ENCODE measurements around the gene PIGU. TPM values are rescaled to one million over a fixed set of nuclear protein-coding genes. Genes with fewer than 3 reads are reported as not detected.
A peak's percentile ranks its signal among the peaks of the same experiment; 100 is the strongest.

PIGU gene
- total RNA-seq, 1 experiment from 2014 or later = 32.8 TPM

- H3K14ac ChIP-seq (ENCODE audit: insufficient read depth, low read length) = no peak overlapping the region
- no peak overlapping the region for H2BK5ac ChIP-seq (ENCODE audit: insufficient read length, low read length)
- H3K18ac ChIP-seq (ENCODE audit: insufficient read length, low read depth, low read length) = no peak overlapping the region
- no peaks in the 10 kb centered on the region for H3K4me1 ChIP-seq (ENCODE audit: insufficient read depth, low read length)
- peaks cover 6% of the 10 kb centered on the region; the same call in 1 of the 2 replicates for H3K27me3 ChIP-seq (ENCODE audit: insufficient read depth, low read length)
- peaks cover 10% of the 10 kb centered on the region for H3K23me2 ChIP-seq (ENCODE audit: insufficient read length, low read depth, low read length, poor library complexity, severe bottlenecking)
- no peaks in the 10 kb centered on the region for H3K36me3 Mint-ChIP-seq (ENCODE audit: insufficient read depth in 1 of 3, low read depth in 3 of 3)
- TF ChIP-seq, protein P1, sequence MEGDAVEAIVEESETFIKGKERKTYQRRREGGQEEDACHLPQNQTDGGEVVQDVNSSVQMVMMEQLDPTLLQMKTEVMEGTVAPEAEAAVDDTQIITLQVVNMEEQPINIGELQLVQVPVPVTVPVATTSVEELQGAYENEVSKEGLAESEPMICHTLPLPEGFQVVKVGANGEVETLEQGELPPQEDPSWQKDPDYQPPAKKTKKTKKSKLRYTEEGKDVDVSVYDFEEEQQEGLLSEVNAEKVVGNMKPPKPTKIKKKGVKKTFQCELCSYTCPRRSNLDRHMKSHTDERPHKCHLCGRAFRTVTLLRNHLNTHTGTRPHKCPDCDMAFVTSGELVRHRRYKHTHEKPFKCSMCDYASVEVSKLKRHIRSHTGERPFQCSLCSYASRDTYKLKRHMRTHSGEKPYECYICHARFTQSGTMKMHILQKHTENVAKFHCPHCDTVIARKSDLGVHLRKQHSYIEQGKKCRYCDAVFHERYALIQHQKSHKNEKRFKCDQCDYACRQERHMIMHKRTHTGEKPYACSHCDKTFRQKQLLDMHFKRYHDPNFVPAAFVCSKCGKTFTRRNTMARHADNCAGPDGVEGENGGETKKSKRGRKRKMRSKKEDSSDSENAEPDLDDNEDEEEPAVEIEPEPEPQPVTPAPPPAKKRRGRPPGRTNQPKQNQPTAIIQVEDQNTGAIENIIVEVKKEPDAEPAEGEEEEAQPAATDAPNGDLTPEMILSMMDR (conservative IDR thresholded peaks at IDR 0.05) = no peak
- no peak overlapping the region for H2AFZ ChIP-seq (ENCODE audit: low read length)
- no peaks in the 10 kb centered on the region for H3K79me2 ChIP-seq (ENCODE audit: insufficient read depth, low read length)
- no peak overlapping the region; a peak in 1 of 7 replicates for H3K27ac Mint-ChIP-seq
- H2BK15ac ChIP-seq (ENCODE audit: low read depth, low read length) = no peak overlapping the region
- H4K91ac ChIP-seq (ENCODE audit: insufficient read length, low read depth, low read length) = no peak overlapping the region
- no peaks in the 10 kb centered on the region for H3K79me1 ChIP-seq (ENCODE audit: insufficient read depth, low read depth, low read length, poor library complexity, severe bottlenecking)
- H3K4me2 ChIP-seq (ENCODE audit: insufficient read depth, insufficient read length, low read length) = peak overlapping the region; percentile 75
- peak overlapping the region; percentile 91 to 97 for H3K4me3 Mint-ChIP-seq
- H3K27me3 Mint-ChIP-seq (ENCODE audit: low read depth) = peaks cover 49% of the 10 kb centered on the region
- no peak overlapping the region for H3T11ph ChIP-seq (ENCODE audit: low read length)
- no peaks in the 10 kb centered on the region for H3K9me3 ChIP-seq (ENCODE audit: control insufficient read depth, low read depth, low read length)
- no peaks in the 10 kb centered on the region for H3K9me3 Mint-ChIP-seq
- H4K20me1 ChIP-seq (ENCODE audit: control insufficient read depth, insufficient read depth, insufficient read length) = no peaks in the 10 kb centered on the region
- no peak overlapping the region for H3K56ac ChIP-seq (ENCODE audit: insufficient read length, low read depth, low read length)
- H3K4me1 Mint-ChIP-seq = peaks cover 18 to 23% of the 10 kb centered on the region in 2 experiments; a peak in 3 of 4 replicates
- no peak overlapping the region for H4K8ac ChIP-seq (replicated peaks; ENCODE audit: insufficient read length, low read depth, low read length)
- H3K9ac ChIP-seq (ENCODE audit: extremely low read depth, insufficient read length, low read length) = no peak overlapping the region
- no peak overlapping the region for H2AK5ac ChIP-seq (ENCODE audit: insufficient read length, low read length)
- no peak overlapping the region for H3K23ac ChIP-seq (ENCODE audit: insufficient read length, low read depth, low read length)
- DNase-seq = no peak
- H3K27ac ChIP-seq (ENCODE audit: insufficient read length, low read depth, low read length) = no peak overlapping the region
- H2BK20ac ChIP-seq (ENCODE audit: low read depth, low read length, poor library complexity, severe bottlenecking) = no peak overlapping the region
- H3K4ac ChIP-seq (ENCODE audit: low read depth, low read length) = no peak overlapping the region
- no peak overlapping the region for H2BK120ac ChIP-seq (ENCODE audit: low read depth, low read length, poor library complexity, severe bottlenecking)
- no peak overlapping the region for H4K5ac ChIP-seq (ENCODE audit: insufficient read length, low read depth, low read length)
- no CpG with 5 or more reads among the region's 3 CpGs for WGBS (ENCODE audit: extremely low coverage, insufficient read length, low lambda C conversion rate)
- no peak overlapping the region for H2BK12ac ChIP-seq (ENCODE audit: insufficient read length, low read depth, low read length)
Measured at GRCh38 chr20:34703061-34703423, 26.1 kb upstream of the PIGU start.
